GM21390 (cell line): ENCODE data around the gene ENDOD1.
A peak's percentile ranks its signal among the peaks of the same experiment; 100 is the strongest.

Experiments used
- ATAC-seq: cut with Tn5 transposase; IDR thresholded peaks from one replicate; pipeline ENCODE4 v1.9.1; 2021; ENCODE audit not compliant: unreplicated experiment

Gene ENDOD1

GRCh38 chr11:95138448-95138847, 48.8 kb downstream of the ENDOD1 start:
- ATAC-seq, result peak; percentile 90

GRCh38 chr11:95140397-95141033, 50.9 kb downstream of the ENDOD1 start:
- ATAC-seq, result no peak

- ATAC-seq, result no peak
Observed at GRCh38 chr11:95142431-95142830, 52.8 kb downstream of the ENDOD1 start.

- no peak for ATAC-seq
Observed at GRCh38 chr11:95143106-95143681, 53.5 kb downstream of the ENDOD1 start.

GRCh38 chr11:95144313-95145235, 54.9 kb downstream of the ENDOD1 start:
- no peak for ATAC-seq

- no peak for ATAC-seq
Observed at GRCh38 chr11:95145430-95146060, 55.9 kb downstream of the ENDOD1 start.

GRCh38 chr11:95147364-95147905, 57.8 kb downstream of the ENDOD1 start:
- no peak for ATAC-seq

GRCh38 chr11:95148406-95148805, 58.8 kb downstream of the ENDOD1 start:
- ATAC-seq, result no peak

- no peak for ATAC-seq
Observed at GRCh38 chr11:95148938-95149337, 59.3 kb downstream of the ENDOD1 start.

GRCh38 chr11:95149651-95150364, 60.2 kb downstream of the ENDOD1 start:
- no peak for ATAC-seq

GRCh38 chr11:95150956-95151684, 61.5 kb downstream of the ENDOD1 start:
- ATAC-seq, result peak; percentile 90

- no peak for ATAC-seq
Observed at GRCh38 chr11:95152876-95153856, 63.5 kb downstream of the ENDOD1 start.

GRCh38 chr11:95153857-95154246, 64.2 kb downstream of the ENDOD1 start:
- ATAC-seq, result no peak

- no peak for ATAC-seq
Observed at GRCh38 chr11:95154514-95154913, 64.9 kb downstream of the ENDOD1 start.

- no peak for ATAC-seq
Observed at GRCh38 chr11:95155385-95155784, 65.7 kb downstream of the ENDOD1 start.

- no peak for ATAC-seq
Observed at GRCh38 chr11:95156133-95156721, 66.6 kb downstream of the ENDOD1 start.

- no peak for ATAC-seq
Observed at GRCh38 chr11:95156916-95157541, 67.4 kb downstream of the ENDOD1 start.

GRCh38 chr11:95157824-95158223, 68.2 kb downstream of the ENDOD1 start:
- ATAC-seq, result no peak
